Lower lobe of right lung (tissue), 2 donors: Measurements from ENCODE around the gene PRADC1. TPM values are rescaled to one million over a fixed set of nuclear protein-coding genes. Genes with fewer than 3 reads are reported as not detected.

ENCODE experiments used
- ATAC-seq, 2 donors: fragments of 200-7000 bp; cut with Tn5 transposase; one replicate each; pipeline ENCODE4 v1.9.1; 2020 to 2022; ENCODE audit warnings: mild to moderate bottlenecking in 2 of 2, moderate library complexity in 2 of 2
- DNase-seq: peaks from one replicate; pipeline ENCODE4 v3.0.0-alpha.2; 2020
- H3K27ac ChIP-seq: fragments of 200-600 bp; one replicate; pipeline ENCODE4 v1.8.0; 2022
- H3K27me3 ChIP-seq: fragments of 200-600 bp; one replicate; pipeline ENCODE4 v1.8.0; 2022; ENCODE audit warnings: low read depth
- H3K36me3 ChIP-seq: fragments of 200-600 bp; one replicate; pipeline ENCODE4 v1.8.0; 2022; ENCODE audit warnings: mild to moderate bottlenecking
- H3K4me1 ChIP-seq: fragments of 200-600 bp; one replicate; pipeline ENCODE4 v1.8.0; 2022
- H3K4me3 ChIP-seq: fragments of 200-600 bp; one replicate; pipeline ENCODE4 v1.8.0; 2022; ENCODE audit warnings: mild to moderate bottlenecking
- H3K9me3 ChIP-seq: fragments of 200-600 bp; one replicate; pipeline ENCODE4 v1.8.0; 2022
- CTCF ChIP-seq: fragments of 200-600 bp; IDR thresholded peaks from one replicate; pipeline ENCODE4 v1.8.0; 2022; ENCODE audit warnings: antibody characterized with exemption, mild to moderate bottlenecking
- intact Hi-C: fragments of 100-400 bp; cut with DNase I; formaldehyde crosslinking; loops from one replicate; pipeline ENCODE4 v1.11.0; 2022
- total RNA-seq: library from RNA; stranded (reverse); fragmentation: NEBNext Ultra II Directional; extraction: Animal tissue kit (Norgen Biotek cat#: 25700); gene quantifications from one replicate; pipeline ENCODE4 v1.2.1, GENCODE V29; 2021
- donor health status: DM: no; HTN: yes; CAD: no; lungs with severe emphysema.

The PRADC1 gene
- total RNA-seq, 1 donor from 2014 or later: 14.8 TPM

- TF ChIP-seq CTCF: no peak
- no peak overlapping the region for H3K4me3 ChIP-seq
- ATAC-seq: no peak
Observed at GRCh38 chr2:73257425-73258125, 24.5 kb upstream of the PRADC1 start.

GRCh38 chr2:73257021-73257420 is 24.0 kb upstream of the PRADC1 start:
- no peak for DNase-seq

More at GRCh38 chr2:73257425-73258125, 24.5 kb upstream of the PRADC1 start:
- peaks cover 24% of the 10 kb centered on the region for H3K36me3 ChIP-seq
- no peaks in the 10 kb centered on the region for H3K4me1 ChIP-seq
- intact Hi-C loops: no loop called here
- DNase-seq: peak; percentile 71
- no peaks in the 10 kb centered on the region for H3K27me3 ChIP-seq
- H3K9me3 ChIP-seq: no peaks in the 10 kb centered on the region
- no peak overlapping the region for H3K27ac ChIP-seq

GRCh38 chr2:73256618-73256922 is 23.5 kb upstream of the PRADC1 start:
- Histone ChIP-seq H3K36me3 (peaks cover 34% of the 10 kb centered on the region), H3K9me3 (no peaks in the 10 kb centered on the region), H3K27me3 (no peaks in the 10 kb centered on the region), H3K27ac (no peak overlapping the region), H3K4me3 (no peak overlapping the region), H3K4me1 (no peaks in the 10 kb centered on the region)
- TF ChIP-seq CTCF: no peak
- intact Hi-C loops: no loop called here
- no peak for DNase-seq
- ATAC-seq: no peak

More at GRCh38 chr2:73257021-73257420, 24.0 kb upstream of the PRADC1 start:
- H3K9me3 ChIP-seq: no peaks in the 10 kb centered on the region
- H3K27ac ChIP-seq: no peak overlapping the region
- no peaks in the 10 kb centered on the region for H3K27me3 ChIP-seq
- H3K36me3 ChIP-seq: peaks cover 30% of the 10 kb centered on the region
- no peak for TF ChIP-seq CTCF
- no peak overlapping the region for H3K4me3 ChIP-seq
- intact Hi-C loops: no loop called here
- no peaks in the 10 kb centered on the region for H3K4me1 ChIP-seq
- ATAC-seq: no peak

GRCh38 chr2:73255907-73256617 is 23.0 kb upstream of the PRADC1 start:
- Histone ChIP-seq H3K4me3 (no peak overlapping the region), H3K27me3 (no peaks in the 10 kb centered on the region), H3K9me3 (no peaks in the 10 kb centered on the region), H3K27ac (no peak overlapping the region), H3K4me1 (no peaks in the 10 kb centered on the region), H3K36me3 (peaks cover 39% of the 10 kb centered on the region)
- no peak for TF ChIP-seq CTCF
- ATAC-seq (no peak), DNase-seq (no peak)
- intact Hi-C loops: no loop called here

DNA sequence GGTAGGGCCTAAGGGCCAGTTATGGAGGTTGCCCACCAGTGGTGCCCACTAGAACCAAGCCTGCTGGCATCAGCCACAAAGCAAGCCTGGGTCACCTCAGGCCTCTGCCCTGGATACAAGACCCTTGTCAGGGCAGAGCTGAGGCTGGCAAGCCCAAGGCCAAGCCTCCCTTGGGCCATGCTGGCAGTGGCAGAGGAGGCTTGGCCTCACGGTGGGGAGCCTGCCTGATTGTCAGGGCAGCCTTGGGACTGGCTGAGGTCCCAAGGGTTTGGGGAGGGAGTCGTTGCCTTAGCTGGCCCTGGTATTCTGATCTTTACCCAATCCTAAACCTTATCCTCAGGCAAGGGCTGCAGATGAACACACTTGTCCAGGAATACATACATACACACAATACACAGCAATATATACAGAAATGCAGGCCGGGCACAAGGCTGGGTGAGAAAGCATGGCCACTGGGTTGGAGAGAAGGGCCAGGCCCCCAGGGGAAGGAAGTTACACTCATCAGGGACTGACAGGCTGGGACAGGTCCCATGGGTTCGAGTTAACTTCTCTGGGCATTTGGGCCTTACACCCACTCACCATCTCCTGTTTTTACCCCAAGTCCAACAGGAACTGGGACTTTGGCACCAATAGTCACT is 22.1 kb upstream of the PRADC1 start:
- no peak for TF ChIP-seq CTCF
- Histone ChIP-seq H3K4me1 (no peaks in the 10 kb centered on the region), H3K27ac (no peak overlapping the region), H3K9me3 (no peaks in the 10 kb centered on the region), H3K27me3 (no peaks in the 10 kb centered on the region), H3K36me3 (peaks cover 49% of the 10 kb centered on the region), H3K4me3 (no peak overlapping the region)
- ATAC-seq: no peak
- DNase-seq: no peak
- intact Hi-C loops: no loop called here
